ENCODE data around the gene SLAMF7.
A peak's percentile ranks its signal among the peaks of the same experiment; 100 is the strongest.
"Not testable (repeated sequence)": the region's sequence is repeated elsewhere in the genome, so short reads cannot be mapped to it uniquely, and the experiment has no call there.

The SLAMF7 gene, protein sequence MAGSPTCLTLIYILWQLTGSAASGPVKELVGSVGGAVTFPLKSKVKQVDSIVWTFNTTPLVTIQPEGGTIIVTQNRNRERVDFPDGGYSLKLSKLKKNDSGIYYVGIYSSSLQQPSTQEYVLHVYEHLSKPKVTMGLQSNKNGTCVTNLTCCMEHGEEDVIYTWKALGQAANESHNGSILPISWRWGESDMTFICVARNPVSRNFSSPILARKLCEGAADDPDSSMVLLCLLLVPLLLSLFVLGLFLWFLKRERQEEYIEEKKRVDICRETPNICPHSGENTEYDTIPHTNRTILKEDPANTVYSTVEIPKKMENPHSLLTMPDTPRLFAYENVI

DNA sequence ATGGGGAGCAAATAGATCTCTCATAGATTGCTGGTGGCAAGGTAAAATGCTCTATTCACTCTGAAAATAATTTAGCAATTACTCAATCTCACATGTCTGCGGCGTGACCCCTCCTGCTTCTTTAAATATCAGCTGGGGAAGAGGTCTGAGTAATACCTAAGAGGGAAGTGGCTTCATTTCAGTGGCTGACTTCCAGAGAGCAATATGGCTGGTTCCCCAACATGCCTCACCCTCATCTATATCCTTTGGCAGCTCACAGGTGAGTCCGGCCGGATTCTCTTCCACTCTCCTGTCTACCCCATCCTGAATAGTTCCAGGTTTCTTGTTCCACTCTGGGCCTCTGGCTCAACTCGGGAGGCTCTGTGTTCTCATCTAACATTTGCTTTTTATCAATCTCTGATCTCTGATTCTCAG, at the start of gene SLAMF7:
Gene SLAMF7, plus strand, starts transcription at position 150 of the 414 bp plus-strand sequence. Its CDS starts 55 bp downstream, at position 205.
- no peak for DNase-seq

DNA sequence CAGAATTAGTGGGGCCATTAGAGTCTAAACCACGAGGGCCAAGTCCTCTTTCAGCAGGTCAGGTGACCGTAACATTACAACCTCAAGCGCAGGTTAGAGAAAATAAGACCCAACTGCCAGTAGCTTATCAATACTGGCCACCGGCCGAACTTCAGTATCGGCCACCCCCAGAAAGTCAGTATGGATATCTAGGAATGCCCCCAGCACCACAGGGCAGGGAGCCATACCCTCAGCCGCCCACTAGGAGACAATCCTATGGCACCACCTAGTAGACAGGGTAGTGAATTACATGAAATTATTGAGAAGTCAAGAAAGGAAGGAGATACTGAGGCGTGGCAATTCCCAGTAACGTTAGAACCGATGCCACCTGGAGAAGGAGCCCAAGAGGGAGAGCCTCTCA, 46.7 kb upstream of the SLAMF7 start:
- not testable (repeated sequence) for DNase-seq

DNA sequence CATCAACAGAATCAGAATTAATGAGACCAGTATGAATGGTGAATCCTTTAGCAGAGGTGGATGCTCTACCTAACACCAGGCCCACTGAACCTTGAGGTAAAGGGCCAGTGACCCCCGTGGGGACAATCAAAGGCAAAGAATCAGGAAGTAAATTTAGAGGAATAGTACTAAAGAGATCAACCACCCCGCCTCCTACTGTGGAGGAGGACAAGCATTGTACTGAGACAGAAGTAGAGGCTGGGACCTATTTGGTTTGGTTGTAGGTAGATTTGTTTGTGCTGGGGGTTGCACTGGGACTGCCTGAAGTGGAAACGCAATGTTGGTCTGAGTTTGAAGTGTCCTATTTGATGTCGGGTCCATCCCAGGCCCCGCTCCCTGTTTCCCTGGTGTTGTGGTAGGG, 36.9 kb upstream of the SLAMF7 start:
- no peak for DNase-seq

DNA sequence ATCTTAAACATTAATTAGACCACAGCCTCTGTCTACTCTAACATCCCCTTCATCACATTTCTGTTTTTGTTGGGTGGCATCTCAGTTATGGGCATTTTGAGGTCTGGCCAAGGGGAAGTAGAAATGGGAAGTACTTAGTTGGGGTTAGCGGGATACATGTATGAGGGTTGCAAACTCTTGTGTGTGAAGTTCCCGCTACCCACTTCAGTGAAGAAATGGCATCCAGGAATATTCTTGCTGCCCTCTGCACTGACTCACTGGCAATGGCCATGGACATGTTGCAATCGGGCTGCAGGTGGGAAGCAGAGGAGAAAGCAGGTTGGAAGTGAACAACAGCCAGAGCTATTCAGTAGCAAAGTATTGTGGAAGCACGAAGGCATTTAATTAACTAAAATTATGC, 34.8 kb upstream of the SLAMF7 start:
- no peak for DNase-seq

DNA sequence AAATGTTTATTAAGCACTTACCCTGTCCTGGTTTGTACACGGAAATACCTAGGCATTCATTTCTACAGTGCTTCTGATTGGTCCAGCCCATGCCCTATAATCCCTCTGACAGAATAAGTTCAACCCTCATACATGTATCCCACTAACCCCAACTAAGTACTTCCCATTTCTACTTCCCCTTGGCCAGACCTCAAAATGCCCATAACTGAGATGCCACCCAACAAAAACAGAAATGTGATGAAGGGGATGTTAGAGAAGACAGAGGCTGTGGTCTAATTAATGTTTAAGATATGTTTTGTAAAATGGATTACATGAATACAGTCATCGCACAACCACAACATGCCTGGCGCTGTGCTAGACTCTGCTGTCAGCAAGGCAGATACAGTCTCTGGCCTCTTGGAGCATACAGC, 33.8 kb upstream of the SLAMF7 start:
- not testable (repeated sequence) for DNase-seq

DNA sequence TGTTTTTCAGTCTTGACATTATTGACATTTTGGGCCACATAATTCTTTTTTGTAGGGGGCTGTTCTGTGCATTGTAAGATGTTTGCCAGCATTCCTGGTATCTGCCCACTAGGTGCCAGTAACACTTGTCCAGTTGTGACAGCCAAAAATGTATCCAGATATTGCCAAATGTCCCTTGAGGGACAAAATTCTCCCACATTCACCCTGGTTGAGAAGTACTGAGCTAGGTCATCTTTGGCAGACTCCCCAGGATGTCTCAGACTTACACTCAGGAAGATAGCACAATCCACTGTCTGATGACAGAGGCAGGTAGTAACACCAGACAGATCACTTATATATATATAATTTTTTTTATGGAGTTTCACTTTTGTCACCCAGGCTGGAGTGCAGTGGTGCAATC, 33.3 kb upstream of the SLAMF7 start:
- DNase-seq: no peak

DNA sequence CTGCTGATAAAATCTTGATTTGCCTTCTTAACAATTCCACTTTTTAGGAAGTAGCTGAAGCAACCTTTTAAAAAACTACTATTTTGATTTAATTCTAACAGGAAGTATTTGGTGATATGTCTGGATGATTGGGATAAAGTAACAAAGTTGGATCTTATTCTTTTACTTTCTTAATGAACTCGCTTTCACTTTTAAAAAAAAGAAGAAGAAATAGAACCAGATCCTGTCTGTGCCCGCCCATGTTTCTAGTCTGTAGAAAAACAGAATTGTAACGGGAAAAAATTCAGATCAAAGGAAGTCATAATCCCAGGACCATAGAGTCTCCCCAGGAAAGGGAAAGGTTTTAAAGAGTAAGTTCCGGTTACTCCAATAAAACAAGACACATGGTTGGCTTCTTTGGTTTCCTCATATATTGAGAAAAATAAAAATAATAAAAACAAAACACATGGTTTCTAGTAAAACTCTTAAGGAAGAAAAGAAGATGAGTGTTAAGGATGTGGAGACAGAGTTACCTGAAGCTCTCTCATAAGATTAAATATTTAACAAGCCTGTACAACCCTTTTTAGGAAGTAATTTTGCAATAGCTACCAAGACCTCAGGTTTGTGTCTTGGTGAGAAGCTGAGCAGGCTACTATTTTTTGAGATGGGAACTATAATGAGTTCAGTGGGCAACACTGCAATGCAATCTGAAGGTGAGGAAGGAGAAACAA, 32.4 kb upstream of the SLAMF7 start:
- no peak for DNase-seq

DNA sequence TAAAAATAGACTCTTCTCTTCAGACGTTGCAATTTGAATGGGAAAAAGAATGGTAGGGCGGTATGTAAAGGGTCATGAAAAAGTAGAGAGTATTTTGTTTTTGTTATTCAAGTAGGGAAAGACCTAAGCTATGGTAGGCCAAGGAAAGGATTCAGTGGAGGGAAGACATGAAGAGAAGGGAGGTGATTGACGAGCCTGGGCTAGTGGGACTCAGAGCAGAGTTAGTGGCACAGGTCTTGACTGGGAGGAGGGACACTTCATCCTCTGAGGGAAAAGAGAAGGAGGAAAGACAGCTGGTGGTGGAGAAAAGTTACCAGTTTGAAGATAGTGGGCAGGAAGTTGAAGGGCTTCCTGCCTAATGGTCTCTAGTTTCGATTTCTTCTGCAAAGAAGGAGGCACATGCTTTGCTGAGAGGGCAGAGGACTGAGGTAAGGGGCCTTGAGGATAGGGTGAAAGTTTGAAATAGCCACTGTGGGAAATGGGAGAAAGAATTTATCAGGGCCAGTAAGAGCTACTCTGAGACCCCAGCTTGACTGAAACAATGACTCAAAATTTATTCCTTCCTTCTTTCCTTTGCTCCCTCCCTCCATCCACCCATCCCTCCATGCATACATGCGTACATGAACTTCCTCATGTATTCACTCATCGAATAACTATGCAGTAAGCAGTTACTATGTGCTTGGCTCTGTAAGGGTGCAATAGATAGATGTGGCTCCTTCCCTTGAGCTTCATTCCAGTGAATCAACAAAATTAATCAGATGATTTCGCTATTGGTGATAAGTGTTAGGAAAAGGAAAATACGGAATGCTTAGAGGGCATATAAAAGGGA, 31.6 kb upstream of the SLAMF7 start:
- no peak for DNase-seq

DNA sequence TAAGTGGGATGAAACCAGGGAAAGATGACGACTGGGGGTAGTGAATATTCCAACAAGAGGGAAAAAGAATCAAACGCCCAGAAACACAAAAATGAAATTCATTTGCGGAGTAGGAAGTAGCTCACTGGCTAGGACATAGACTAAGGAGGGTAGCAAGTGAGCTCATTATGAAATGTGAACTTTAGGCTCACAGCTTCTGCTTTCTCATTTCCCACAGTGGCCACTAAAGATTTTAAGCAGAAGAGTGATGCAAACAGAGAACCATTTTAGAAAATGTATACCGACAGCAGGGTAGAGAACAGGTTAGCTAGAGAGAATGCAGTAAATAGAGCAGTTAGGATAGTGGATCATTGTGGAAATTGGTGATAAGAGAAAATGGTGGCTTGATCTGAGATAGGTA, 30.9 kb upstream of the SLAMF7 start:
- DNase-seq: no peak

DNA sequence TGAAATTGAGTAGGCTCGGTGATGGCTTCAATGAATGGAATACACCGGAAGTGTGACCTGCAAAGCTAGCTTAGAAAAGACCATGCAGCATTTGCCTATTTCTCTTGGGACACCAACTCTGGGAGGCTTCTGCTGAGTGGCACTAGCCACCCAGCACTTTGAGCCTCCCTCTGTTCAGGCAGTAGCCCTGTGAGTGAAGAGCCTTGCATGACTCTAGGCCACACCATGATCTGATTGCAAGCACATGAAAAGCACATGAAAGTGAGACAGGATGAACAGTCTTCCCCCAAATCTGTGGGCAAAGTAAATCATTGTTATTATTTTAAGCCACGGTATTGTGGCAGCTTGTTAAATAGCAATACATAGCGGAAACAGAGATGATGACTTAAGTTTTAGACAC, 30.2 kb upstream of the SLAMF7 start:
- no peak for DNase-seq

DNA sequence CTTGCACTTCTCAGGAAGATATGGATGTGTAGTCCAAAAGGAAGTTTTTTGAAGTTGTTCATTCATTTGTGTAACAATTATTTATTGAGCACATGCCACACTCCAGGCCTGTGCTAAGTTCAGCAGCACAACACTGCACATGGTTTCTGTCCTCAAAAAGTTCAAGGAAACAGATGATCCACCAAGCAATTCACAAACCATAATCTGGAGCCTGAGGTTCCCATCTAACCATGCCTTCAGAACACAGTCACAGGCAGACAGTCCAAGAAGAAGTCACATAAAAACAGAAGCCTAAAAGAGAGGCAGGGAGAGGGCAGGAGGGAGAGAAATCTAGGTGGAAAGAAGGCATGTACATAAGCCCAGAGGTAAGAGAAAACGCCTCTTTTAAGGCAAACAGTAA, 29.3 kb upstream of the SLAMF7 start:
- DNase-seq: no peak

DNA sequence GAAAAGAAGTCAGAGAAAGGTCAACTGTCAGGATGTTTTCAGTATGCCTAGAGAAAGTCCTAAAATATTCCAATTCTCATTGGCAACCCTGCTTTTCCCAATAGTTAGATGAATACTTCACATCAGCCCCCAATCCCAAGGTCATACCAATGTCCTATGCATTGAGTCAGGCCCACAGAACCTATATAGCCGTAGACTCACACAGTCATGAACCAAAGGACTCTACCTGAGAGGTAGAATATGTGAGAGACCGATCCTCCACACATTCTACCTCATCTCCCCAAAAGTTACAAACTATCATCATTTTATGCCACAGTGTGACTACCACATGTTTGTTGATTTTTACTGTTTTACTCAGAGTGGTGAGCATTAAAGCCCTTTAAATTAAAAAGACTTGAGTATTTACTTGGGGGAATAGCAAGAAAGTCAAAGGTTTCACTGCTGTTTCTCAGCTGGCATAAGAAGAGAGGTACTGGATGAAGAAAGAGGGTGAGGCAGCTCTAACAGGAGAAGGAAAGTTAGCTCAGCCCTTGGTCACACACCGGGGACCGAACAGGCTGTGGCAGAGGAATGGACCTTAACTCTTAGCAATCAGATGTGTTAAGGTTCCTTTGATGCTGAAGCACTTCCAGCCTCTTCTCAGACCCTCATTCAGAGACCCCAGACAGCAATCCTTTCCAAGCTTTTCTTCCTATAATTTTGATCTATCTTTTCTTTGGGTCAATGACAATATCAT, 28.4 kb upstream of the SLAMF7 start:
- no peak for DNase-seq

DNA sequence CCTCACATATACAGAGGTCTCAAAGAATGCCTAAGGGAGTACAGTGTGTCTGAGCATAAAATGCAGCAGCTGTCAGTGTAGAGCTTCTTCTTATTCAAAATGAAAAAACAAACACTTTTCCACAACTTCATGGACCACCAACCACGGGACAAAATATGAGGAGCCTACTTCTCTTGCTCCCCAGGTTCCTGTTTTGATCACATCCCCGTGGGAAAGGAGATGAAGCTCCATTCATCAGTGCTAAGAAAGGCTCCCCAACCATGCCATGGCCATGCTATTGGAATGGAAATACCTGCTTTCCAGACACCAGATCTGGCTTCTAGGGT, 27.8 kb upstream of the SLAMF7 start:
- DNase-seq: no peak

DNA sequence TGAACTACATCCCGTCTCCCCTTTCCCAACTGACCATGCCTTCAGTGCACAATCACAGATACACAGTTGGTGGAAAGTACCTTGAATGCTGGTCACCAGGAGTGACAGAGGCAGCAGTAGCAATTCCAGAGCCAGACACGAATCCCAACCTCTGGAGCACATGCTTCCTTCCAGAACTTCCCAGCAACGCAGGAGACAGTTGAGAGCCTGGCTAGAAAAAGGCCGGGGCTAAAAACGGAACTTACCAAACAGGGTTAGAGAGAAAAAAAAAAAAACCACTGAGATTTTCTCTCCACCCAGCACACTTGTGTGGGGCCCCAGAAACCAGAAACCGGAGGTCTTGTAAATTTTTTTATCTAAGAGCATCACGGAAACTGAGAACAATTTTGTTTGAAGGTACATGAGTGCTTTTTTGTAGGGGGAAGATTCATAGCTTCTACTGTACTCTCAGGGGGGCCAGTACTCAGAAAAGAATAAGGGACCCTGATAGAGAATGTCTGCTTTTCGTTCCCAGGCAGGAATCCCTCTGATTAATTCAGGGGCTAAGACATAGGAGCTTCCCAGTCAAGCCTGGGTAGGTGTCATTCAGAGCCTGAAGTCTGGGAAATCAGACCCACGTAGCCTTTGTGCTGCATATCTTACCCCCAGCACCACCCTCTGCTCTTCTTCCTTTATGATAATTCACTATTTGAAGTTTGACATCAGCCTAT, 27.3 kb upstream of the SLAMF7 start, which contains the start of gene CD48:
Gene CD48, minus strand, starts transcription at position 221 of the 710 bp plus-strand sequence. Its CDS starts 59 bp downstream, at position 162.
- DNase-seq: peak; percentile 43

DNA sequence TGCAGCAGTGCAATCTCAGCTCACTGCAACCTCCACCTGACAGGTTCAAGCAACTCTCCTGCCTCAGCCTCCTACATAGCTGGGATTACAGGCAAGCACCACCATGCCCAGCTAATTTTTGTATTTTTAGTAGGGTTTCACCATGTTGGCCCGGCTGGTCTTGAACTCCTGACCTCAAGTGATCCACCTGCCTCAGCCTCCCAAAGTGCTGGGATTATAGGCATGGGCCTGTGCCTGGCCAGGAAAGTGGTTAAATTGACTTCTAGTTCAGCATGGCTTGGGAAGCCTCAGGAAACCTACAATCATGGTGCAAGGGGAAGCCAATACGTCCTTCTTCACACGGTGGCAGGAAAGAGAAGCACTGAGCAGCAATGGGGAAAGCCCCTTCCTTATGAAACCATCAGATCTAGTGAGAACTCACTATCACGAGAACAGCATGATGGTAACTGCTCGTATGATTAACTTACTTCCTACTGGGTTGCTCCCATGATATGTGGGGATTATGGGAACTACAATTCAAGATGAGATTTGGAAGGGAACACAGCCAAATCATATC, 26.4 kb upstream of the SLAMF7 start:
- DNase-seq: peak; percentile 22

DNA sequence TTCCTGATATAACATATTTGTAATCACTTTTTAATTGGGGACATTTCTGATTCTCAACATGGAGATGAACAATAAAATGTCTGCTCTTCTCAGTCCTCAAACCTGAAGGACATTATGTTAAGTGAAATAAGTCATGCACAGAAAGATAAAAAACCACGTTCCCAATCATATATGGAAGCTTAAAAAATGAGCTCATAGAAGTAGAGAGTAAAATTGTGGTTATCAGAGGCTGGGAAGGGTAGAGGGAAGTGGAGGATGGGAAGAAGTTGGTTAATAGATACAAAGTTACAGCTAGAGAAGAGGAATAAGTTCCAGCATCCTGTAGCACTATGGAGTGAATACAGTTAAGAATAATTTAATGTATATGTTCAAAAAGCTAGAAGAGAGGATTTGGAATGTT, 25.9 kb upstream of the SLAMF7 start:
- DNase-seq: no peak

DNA sequence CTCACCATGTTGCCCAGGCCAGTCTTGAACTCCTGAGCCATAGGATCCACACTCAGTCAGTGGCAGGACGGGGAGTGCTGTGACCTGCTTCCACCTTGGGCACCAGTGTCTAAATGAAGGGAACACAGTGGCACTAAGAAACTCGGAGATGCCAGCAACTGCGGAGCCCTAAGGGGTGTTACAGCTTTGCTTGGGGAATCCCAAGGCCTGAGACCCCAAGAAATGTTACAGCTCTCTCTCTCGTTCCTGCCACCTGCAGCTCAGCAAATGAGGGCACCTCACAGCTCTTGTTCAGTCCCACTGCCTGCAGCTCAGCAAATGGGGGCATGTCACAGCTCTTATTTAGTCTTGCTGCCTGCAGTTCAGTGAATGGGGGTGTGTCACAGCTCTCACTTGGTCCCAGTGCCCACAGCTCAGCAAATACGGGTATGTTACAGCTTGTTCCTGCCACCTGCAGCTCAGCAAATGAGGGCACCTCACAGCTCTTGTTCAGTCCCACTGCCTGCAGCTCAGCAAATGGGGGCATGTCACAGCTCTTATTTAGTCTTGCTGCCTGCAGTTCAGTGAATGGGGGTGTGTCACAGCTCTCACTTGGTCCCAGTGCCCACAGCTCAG, 24.9 kb upstream of the SLAMF7 start:
- DNase-seq: not testable (repeated sequence)

DNA sequence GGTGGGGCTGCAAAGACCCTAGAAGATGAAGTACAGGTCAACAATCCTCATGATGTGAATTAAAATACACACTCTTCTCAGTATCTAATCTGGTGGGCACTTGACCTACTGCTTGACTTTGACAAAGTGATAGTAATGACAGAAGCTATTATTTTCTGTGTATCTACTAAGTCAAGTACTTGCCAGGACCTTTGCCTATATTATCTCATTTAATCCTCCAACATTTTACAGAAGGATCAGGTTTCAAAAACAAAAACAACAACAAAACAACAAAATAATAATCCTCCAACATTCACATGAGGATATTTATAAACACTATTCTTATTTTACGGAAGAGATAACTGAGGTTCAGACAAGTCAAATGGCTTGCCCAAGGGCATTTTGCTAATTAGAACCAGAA, 23.0 kb upstream of the SLAMF7 start:
- DNase-seq: no peak

DNA sequence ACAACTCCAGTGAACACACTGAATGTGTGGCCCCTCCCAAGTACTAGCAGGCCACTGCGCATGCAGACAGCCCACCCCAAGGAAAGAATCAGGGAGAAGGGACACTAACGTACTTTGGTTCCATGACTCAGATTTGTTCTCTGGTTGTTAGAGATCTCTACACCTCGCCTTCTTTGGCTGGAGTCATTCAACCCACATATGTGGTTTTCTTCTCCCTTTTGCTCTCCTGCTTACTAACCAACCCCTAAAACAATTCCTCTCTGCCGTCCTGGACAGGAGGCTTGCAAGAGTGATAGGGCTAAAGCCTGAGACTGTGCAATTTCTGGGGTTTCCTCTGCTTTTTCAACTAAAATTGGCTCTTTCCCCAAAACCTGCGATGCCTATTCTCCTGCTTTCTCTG, 21.7 kb upstream of the SLAMF7 start:
- no peak for DNase-seq

DNA sequence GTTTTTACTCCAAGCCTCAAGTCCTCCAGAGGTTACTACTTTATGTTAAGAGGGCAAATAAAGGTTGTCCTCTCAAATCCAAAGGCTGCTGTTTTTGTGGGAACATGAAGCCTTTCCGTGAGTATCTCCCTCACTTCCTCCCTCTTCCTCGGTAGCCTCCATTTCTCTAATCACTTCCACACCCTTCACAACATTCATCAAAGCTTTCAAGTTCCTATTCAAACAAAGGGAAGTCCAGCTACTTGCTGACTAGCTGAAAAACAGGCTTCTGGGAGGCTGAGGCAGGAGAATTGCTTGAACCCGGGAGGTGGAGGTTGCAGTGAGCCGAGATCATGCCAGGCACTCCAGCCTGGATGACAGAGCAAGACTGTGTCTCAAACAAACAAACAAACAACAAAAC, 20.8 kb upstream of the SLAMF7 start:
- no peak for DNase-seq

DNA sequence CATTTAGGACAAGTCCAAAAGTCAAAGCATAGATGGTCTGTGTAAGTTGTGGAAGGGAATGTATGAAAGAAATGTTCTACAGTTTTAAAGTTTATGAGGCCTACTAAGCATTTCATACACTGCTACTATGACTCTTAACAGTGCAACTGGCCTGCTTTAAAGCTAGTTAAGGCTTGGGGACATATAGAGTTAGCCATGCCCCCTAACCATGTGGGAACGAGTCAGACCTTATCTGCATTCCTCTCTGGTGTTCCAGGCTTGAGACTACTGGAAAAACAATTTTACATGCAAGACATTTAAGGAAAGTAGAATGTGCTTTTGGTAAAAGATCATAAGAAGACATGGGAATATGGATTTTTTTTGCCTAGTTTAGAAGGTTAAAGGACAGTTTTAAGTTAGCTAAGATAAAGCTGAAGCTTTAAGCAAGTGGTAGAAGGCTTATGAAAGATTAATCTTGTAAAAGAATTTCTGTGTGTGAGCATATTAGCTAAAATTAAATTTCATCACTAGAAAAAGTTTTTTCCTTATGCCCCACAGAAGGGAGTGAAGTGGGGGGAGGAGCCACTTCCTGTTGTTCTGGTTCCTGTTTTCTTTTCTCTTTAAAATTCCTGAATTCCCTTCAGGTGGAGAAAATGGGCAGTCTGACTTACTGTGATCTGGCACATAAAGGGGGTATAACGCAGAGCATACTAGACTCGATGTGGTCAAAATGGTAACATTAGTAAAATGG, 18.5 kb upstream of the SLAMF7 start:
- no peak for DNase-seq
